Panc1 (cell line): ENCODE results near the gene SUFU. TPM values are rescaled to one million over a fixed set of nuclear protein-coding genes. Genes with fewer than 3 reads are reported as not detected.

ENCODE experiments used
- ATAC-seq: fragments of 200-7000 bp; cut with Tn5 transposase; 2 replicates; pipeline ENCODE4 v1.9.1; 2020; ENCODE audit warnings: mild to moderate bottlenecking, moderate library complexity
- BruUV-seq: library from RNA; stranded (reverse); fragments of 400-500 nt; replicated peaks from 2 replicates; lab custom pipeline; 2021; lab: Mats Ljungman, UMichigan
- CTCF ChIA-PET: fragments of 300-600 bp; sonication (Branson Sonifier 250); formaldehyde crosslinking; loops from one replicate; lab custom pipeline; 2022; ENCODE audit warnings: antibody characterized with exemption; lab: Charles Lee
- POLR2A ChIA-PET: fragments of 300-600 bp; sonication (Branson Sonifier 250); formaldehyde crosslinking; loops from one replicate; lab custom pipeline; 2022; ENCODE audit warnings: antibody characterized with exemption; lab: Charles Lee
- DNase-seq: peaks from one replicate; pipeline ENCODE4 v3.0.0-alpha.2; 2010; ENCODE audit warnings: low read depth, low spot score
- H3K27ac ChIP-seq: 2 replicates; pipeline ENCODE4 v1.5.1; 2011; ENCODE audit warnings: mild to moderate bottlenecking, low read length, inconsistent platforms
- H3K27me3 ChIP-seq: fragments of 200-500 bp; sonication (Bioruptor generic); 2 replicates; pipeline ENCODE4 v1.6.0; 2014; ENCODE audit warnings: low read length, inconsistent platforms; ENCODE audit not compliant: control insufficient read depth, insufficient read depth
- H3K36me3 ChIP-seq: fragments of 200-500 bp; sonication (Bioruptor generic); 2 replicates; pipeline ENCODE4 v1.5.1; 2014; ENCODE audit warnings: inconsistent platforms, mild to moderate bottlenecking, low read length, moderate library complexity; ENCODE audit not compliant: control insufficient read depth, insufficient read depth
- H3K4me1 ChIP-seq: 2 replicates; pipeline ENCODE4 v1.5.1; 2011; ENCODE audit warnings: inconsistent platforms, mild to moderate bottlenecking, low read length, moderate library complexity; ENCODE audit not compliant: control insufficient read depth, insufficient read depth
- H3K4me3 ChIP-seq, 2 experiments: 2 replicates each; pipeline ENCODE4 v1.5.1; 2011 to 2012; ENCODE audit warnings: low read depth in 2 of 2, low read length in 2 of 2, mild to moderate bottlenecking in 2 of 2, inconsistent platforms in 1 of 2, moderate library complexity in 1 of 2
- H3K9me3 ChIP-seq: fragments of 200-500 bp; sonication (Bioruptor generic); 2 replicates; pipeline ENCODE4 v1.5.1; 2014; ENCODE audit warnings: low read depth, mild to moderate bottlenecking, inconsistent platforms, low read length, moderate library complexity; ENCODE audit not compliant: control insufficient read depth, insufficient read depth
- CTCF ChIP-seq: fragments of 450-650 bp; IDR thresholded peaks from 2 replicates; pipeline ENCODE4 v1.5.1; 2017; ENCODE audit warnings: mild to moderate bottlenecking
- POLR2AphosphoS5 ChIP-seq: IDR thresholded peaks from 2 replicates; pipeline ENCODE4 v1.6.1; 2012; ENCODE audit warnings: mild to moderate bottlenecking, low read depth, low read length, moderate library complexity
- SIN3A ChIP-seq: IDR thresholded peaks from 2 replicates; pipeline ENCODE4 v1.6.1; 2012; ENCODE audit warnings: low read depth, mild to moderate bottlenecking, low read length, moderate library complexity, borderline replicate concordance; ENCODE audit not compliant: insufficient read depth
- TCF7L2 ChIP-seq: IDR thresholded peaks from 2 replicates; pipeline ENCODE4 v1.6.1; 2011; ENCODE audit warnings: mild to moderate bottlenecking, low read depth, low read length, inconsistent platforms
- in situ Hi-C: cut with HindIII; loops from 2 replicates; pipeline ENCODE4 v1.10.0; 2016; ENCODE audit warnings: low sequenced_read_pairs, low pct_unique_long_range_greater_than_20kb
- intact Hi-C: fragments of 100-400 bp; cut with micrococcal nuclease; formaldehyde crosslinking; loops from one replicate; pipeline ENCODE4 v1.10.0; 2022; ENCODE audit not compliant: unreplicated experiment
- total RNA-seq: library from RNA; stranded (reverse); gene quantifications from one replicate; pipeline ENCODE4 v1.2.1, GENCODE V29; 2021; ENCODE audit not compliant: unreplicated experiment
- TF ChIP-seq, protein P1 (sequence below), 2 experiments: IDR thresholded peaks; 2 replicates each; pipeline ENCODE4 v1.6.1; 2011 to 2012; ENCODE audit warnings: low read depth in 2 of 2, control low read depth in 1 of 2, low read length in 1 of 2, mild to moderate bottlenecking in 1 of 2, moderate library complexity in 1 of 2; ENCODE audit not compliant: insufficient read depth in 1 of 2

The SUFU gene
- total RNA-seq, 1 experiment from 2014 or later: 9.5 TPM

- intact Hi-C loops (no loop called here), in situ Hi-C loops (no loop called here)
- H3K4me3 ChIP-seq: no peak overlapping the region
- H3K9me3 ChIP-seq: no peaks in the 10 kb centered on the region
- H3K27me3 ChIP-seq: no peaks in the 10 kb centered on the region
- no peak for ATAC-seq
- H3K36me3 ChIP-seq: no peaks in the 10 kb centered on the region
- no TSS peak for BruUV-seq
- H3K4me1 ChIP-seq: peaks cover 2% of the 10 kb centered on the region; the same call in 1 of the 2 replicates
- TF ChIP-seq POLR2AphosphoS5 (no peak), CTCF (no peak), TCF7L2 (no peak), SIN3A (no peak)
- TF ChIP-seq, protein P1, sequence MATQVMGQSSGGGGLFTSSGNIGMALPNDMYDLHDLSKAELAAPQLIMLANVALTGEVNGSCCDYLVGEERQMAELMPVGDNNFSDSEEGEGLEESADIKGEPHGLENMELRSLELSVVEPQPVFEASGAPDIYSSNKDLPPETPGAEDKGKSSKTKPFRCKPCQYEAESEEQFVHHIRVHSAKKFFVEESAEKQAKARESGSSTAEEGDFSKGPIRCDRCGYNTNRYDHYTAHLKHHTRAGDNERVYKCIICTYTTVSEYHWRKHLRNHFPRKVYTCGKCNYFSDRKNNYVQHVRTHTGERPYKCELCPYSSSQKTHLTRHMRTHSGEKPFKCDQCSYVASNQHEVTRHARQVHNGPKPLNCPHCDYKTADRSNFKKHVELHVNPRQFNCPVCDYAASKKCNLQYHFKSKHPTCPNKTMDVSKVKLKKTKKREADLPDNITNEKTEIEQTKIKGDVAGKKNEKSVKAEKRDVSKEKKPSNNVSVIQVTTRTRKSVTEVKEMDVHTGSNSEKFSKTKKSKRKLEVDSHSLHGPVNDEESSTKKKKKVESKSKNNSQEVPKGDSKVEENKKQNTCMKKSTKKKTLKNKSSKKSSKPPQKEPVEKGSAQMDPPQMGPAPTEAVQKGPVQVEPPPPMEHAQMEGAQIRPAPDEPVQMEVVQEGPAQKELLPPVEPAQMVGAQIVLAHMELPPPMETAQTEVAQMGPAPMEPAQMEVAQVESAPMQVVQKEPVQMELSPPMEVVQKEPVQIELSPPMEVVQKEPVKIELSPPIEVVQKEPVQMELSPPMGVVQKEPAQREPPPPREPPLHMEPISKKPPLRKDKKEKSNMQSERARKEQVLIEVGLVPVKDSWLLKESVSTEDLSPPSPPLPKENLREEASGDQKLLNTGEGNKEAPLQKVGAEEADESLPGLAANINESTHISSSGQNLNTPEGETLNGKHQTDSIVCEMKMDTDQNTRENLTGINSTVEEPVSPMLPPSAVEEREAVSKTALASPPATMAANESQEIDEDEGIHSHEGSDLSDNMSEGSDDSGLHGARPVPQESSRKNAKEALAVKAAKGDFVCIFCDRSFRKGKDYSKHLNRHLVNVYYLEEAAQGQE (IDR thresholded peaks at IDR 0.05; ENCODE audit: insufficient read depth in 1 of 2, low read depth in 2 of 2, low read length in 1 of 2): no peak
- ChIA-PET POLR2A (interaction anchor here (0.6 kb wide), 1 partner anchor 1583 kb away, joined by 6 read pairs; no protein-coding TSS in a partner anchor), CTCF (interaction anchor here (0.6 to 0.7 kb wide), 4 partner anchors 25 to 1680 kb away, joined by 3 to 6 read pairs (median 3); no protein-coding TSS in a partner anchor)
- no peak for DNase-seq
- H3K27ac ChIP-seq: no peak overlapping the region
These were observed 35.1 kb upstream of the SUFU start for GRCh38 chr10:102468683-102469082.

DNA sequence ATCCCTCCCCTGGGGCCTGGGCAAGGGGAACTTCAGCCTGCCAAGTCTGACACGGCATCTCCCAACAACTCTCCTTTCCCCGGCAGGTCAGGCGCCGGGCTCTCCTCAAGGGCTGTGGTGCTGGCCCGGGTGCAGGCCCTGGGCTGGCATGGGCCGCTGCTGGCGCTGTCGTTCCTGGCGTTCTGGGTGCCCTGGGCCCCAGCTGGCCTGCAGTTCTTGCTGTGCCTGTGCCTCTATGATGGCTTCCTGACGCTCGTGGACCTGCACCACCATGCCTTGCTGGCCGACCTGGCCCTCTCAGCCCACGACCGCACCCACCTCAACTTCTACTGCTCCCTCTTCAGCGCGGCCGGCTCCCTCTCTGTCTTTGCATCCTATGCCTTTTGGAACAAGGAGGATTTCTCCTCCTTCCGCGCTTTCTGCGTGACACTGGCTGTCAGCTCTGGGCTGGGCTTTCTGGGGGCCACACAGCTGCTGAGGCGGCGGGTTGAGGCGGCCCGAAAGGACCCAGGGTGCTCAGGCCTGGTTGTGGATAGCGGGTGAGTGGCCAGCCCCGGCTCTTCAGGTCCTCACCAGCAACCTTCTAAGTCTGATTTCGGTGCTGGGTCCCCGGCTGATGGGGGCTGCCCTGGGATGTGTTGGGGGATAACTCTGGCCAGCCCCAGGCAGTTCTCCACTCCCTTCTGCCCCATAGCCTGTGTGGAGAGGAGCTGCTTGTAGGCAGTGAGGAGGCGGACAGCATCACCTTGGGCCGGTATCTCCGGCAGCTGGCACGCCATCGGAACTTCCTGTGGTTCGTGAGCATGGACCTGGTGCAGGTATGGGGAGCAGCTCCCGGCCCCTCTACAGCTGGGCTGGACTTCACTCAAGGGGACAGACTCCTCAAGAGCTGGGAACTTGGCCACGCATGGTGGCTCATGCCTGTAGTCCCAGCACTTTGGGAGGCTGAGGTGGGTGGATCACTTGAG lies 32.9 kb upstream of the SUFU start:
- no peak overlapping the region for H3K4me3 ChIP-seq
- ATAC-seq: no peak
- no peaks in the 10 kb centered on the region for H3K36me3 ChIP-seq
- H3K4me1 ChIP-seq: no peaks in the 10 kb centered on the region
- ChIA-PET POLR2A (no interaction called here), CTCF (interaction anchor here (0.6 to 0.7 kb wide), 2 partner anchors 19 to 301 kb away, joined by 3 to 6 read pairs; no protein-coding TSS in a partner anchor)
- no peaks in the 10 kb centered on the region for H3K9me3 ChIP-seq
- in situ Hi-C loops: no loop called here
- TF ChIP-seq POLR2AphosphoS5 (no peak), CTCF (no peak), SIN3A (no peak), TCF7L2 (no peak)
- TF ChIP-seq, protein P1 (IDR thresholded peaks at IDR 0.05; ENCODE audit: insufficient read depth in 1 of 2, low read depth in 2 of 2, low read length in 1 of 2): no peak
- H3K27ac ChIP-seq: no peak overlapping the region
- H3K27me3 ChIP-seq: no peaks in the 10 kb centered on the region
- DNase-seq: no peak
- intact Hi-C loops: no loop called here
- BruUV-seq: no TSS peak
